NCI-H1694 treated with DMSO at 0.1 percent for 48 hours (cell line): ENCODE data around the gene METTL14.
A peak's percentile ranks its signal among the peaks of the same experiment; 100 is the strongest.

Experiments
- DNase-seq: peaks from one replicate; lab custom pipeline; 2025; lab: John Stamatoyannopoulos, UW

The METTL14 gene

DNA sequence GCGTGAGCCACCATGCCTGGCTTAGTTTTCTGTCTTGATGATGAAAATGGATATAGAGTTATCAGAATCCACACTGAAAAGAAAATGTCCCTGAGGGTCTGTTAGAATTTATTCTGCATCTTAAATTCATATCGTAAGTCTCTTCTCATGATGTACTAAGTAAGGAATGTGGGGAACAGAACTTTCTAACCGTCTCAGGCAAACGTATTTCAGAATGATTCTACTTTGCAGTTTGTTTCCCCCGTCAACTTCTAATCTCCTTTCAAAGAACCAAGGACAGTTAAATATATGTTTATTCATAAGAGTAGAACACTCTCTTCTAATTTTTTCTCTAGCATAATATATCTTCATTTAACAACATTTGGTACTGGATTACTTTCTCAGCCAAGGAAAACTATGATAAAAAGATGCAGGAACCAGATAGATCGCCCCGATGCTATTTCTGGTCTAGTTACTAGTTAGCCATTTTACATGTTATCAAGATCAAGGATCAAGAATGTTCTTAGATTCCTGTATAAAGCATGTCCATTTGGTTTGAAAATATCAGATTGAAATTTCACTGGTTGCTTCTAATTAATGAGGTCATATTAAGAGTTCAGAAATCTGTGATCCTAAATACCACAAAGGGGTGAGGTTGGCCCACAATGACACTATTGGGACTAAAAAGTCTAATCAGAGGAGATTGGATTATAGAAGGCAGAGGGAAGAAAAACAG lies 49.5 kb downstream of the METTL14 start:
- DNase-seq: no peak

- no peak for DNase-seq
Measured at GRCh38 chr4:118736900-118737299, 51.7 kb downstream of the METTL14 start.

GRCh38 chr4:118738090-118738489 lies 52.9 kb downstream of the METTL14 start:
- DNase-seq: no peak

DNA sequence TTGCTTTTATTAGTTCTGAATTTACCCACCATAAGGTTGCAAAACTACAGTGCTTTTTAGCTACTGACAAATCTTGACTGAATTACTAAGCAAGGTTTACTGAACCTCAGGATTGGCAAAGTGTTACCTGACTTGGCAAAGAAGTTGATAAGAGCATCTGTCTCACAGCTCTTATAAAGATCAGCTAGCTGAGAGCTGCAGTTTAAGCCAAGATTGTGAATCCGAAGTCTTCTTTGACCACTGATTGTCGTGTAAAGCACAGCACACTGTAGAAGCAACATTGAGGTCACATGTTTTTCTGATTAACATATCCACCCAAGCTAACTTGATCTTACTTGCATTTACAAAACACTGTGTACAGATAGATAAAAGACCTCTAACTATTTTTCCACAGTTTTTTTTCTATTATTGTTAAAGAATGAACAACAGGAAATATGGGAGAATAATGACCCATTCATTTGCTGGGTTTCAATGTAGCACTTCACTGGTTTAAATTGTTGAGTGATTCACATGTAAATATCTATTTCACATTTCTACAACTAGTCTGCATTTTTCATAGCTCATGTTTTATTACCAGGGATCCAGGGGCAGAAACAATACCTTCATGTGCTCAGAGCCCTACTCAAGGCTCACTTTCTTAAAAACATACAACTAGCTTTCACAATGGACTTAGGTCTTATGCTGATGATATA lies 54.0 kb downstream of the METTL14 start:
- DNase-seq: no peak

GRCh38 chr4:118740869-118741268 lies 55.7 kb downstream of the METTL14 start:
- DNase-seq: peak; percentile 3

- no peak for DNase-seq
Measured at GRCh38 chr4:118741301-118741855, 56.2 kb downstream of the METTL14 start.

DNA sequence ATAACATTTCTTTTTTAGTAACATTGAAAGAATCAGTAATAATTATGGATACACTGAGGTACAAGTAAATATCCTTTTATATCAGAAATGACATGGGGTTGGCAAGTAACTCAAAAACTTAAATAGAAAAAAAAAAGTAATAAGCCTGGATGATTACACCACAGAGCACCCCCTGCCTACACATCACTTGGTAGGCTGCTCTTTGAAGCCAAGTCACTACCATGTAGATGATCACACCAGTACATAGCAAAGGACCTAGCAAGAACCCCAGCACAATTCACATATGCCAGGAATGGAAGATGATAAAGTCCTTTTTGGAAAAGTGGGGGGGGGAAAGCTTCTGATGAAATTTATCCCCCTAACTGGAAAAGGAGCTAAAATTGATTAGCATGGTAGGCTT lies 56.9 kb downstream of the METTL14 start:
- no peak for DNase-seq

- no peak for DNase-seq
Measured at GRCh38 chr4:118743867-118744266, 58.7 kb downstream of the METTL14 start.

GRCh38 chr4:118745357-118745756 lies 60.2 kb downstream of the METTL14 start:
- no peak for DNase-seq

DNA sequence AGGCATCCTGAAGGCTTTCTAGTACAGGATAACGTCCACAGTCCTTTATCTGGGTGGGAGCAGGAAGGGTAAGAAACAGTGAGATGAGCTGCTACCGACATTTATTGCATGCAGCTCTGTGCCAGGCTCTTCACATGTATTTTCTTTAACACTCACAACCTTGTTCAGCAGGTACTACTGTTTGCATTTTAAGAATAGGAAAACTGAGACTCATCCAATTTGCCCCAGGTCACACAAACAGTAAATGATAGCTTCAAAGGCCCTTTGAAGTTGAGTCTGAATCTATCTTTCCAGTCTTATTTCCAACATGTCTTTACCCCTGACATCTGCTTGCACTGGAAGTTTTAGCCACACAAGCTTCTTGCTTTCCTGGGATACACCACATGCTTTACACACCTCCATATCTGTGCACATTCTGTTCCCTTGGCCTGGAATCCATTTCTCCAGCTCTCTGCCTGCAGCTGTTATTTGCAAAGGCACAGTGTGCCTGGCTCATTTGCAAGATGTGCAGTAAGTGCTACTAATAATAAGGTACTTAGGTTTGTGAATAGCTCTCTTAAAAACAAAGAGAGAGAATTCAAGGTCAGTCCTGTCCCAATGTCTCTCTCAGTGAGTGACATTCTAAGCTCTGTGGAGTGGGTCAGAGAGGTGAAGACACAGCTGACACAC lies 61.2 kb downstream of the METTL14 start:
- DNase-seq: no peak

DNA sequence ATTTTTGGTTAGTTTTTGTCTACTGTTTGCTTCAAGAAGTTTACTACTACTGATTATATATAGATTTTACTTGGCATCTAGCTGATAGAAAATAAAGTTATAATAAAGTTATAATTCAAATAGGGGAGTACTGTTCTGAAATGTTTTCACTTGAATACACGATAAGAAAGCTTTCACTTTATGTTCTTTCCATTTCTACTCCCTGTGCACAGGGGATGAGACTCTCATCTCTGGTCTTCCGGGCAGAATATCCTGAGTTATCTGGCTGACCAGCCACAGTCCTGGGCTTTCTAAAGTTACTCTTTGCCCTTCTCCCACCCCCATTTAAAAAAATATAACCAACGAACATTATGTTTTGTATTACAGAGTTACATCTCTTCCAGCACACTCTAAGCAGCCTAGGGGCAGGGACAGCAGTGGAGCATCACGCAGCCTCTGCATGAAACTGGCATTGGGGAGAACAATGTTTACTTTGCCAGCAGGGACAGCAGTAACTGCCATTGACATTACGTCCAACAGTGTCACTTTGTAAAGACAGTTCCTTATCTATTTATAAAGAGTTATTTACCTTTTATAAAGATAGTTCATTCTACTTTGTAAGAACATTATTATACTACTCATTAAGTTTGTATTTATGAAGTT lies 64.3 kb downstream of the METTL14 start:
- DNase-seq: no peak

DNA sequence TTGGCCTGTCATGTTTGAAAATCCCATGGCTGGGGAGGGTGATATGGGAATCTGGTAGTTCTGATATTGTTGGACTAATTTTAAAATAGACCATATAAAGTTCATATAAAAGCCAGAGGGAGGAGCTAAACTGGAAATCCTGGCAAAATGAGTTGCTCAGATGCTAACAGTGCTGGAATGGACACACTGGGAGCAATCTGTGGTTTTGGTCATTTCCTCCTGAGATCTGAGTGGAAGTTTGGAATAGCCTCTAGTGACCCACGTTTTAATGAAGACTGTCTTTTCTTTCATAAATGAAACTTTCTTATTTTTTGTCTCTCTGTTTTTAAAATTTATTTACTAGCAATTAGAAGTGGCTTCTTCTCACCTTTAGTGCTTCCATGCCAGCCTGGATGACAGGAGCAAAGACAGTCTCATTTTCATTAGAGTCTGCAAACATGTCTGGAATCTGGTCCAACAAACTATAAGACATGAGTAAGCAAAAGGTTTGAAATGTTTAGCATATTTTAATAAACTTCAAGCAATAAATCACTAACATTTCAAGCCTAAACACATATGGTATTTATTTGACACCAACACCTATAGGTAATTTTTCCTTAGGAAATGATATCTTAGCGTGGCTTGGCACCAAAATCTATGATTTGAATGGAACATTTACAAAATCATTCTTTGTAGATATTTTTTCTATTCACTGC lies 66.6 kb downstream of the METTL14 start:
- DNase-seq: no peak

GRCh38 chr4:118752551-118752950 lies 67.4 kb downstream of the METTL14 start:
- DNase-seq: no peak

- no peak for DNase-seq
Measured at GRCh38 chr4:118753096-118753495, 67.9 kb downstream of the METTL14 start.

GRCh38 chr4:118753685-118754084 lies 68.5 kb downstream of the METTL14 start:
- no peak for DNase-seq

- DNase-seq: no peak
Measured at GRCh38 chr4:118754890-118755289, 69.7 kb downstream of the METTL14 start.

GRCh38 chr4:118755438-118756226 lies 70.4 kb downstream of the METTL14 start:
- DNase-seq: no peak

GRCh38 chr4:118756429-118756828 lies 71.2 kb downstream of the METTL14 start:
- no peak for DNase-seq

- DNase-seq: no peak
Measured at GRCh38 chr4:118756958-118757357, 71.8 kb downstream of the METTL14 start.

GRCh38 chr4:118757761-118758251 lies 72.6 kb downstream of the METTL14 start:
- DNase-seq: no peak

GRCh38 chr4:118758293-118758692 lies 73.1 kb downstream of the METTL14 start:
- no peak for DNase-seq
